Measurements from ENCODE around the gene C6orf89. TPM values are rescaled to one million over a fixed set of nuclear protein-coding genes. Genes with fewer than 3 reads are reported as not detected.
"Not testable (repeated sequence)": the region's sequence is repeated elsewhere in the genome, so short reads cannot be mapped to it uniquely, and the experiment has no call there.

C6orf89 gene
- total and polyA plus RNA-seq, 4 donors: 42.6 to 69.5 (median 50.4) TPM

GRCh38 chr6:36938536-36938935 is 52.8 kb downstream of the C6orf89 start:
- H3K9me3 ChIP-seq (ENCODE audit: control insufficient read depth, insufficient read depth, low read length): no peaks in the 10 kb centered on the region
- no peaks in the 10 kb centered on the region for H3K27me3 ChIP-seq (ENCODE audit: control insufficient read depth, insufficient read depth, low read length)
- H3K27ac ChIP-seq (ENCODE audit: low read depth, low read length): no peak overlapping the region
- WGBS (ENCODE audit: insufficient coverage): 88% methylated on average over 4 of the region's 4 CpGs
- no peak overlapping the region for H3K4me3 ChIP-seq (ENCODE audit: low read depth, low read length)
- H3K36me3 ChIP-seq (ENCODE audit: control insufficient read depth, insufficient read depth, low read length): no peaks in the 10 kb centered on the region
- no peak for DNase-seq (ENCODE audit: low read depth in 4 of 6, low spot score in 6 of 6)
- H3K4me1 ChIP-seq (ENCODE audit: control insufficient read depth, insufficient read depth, low read length): no peaks in the 10 kb centered on the region

GRCh38 chr6:36939005-36939404 is 53.3 kb downstream of the C6orf89 start:
- not testable (repeated sequence) for H3K27ac ChIP-seq (ENCODE audit: low read depth, low read length); H3K27me3 ChIP-seq (ENCODE audit: control insufficient read depth, insufficient read depth, low read length); H3K4me3 ChIP-seq (ENCODE audit: low read depth, low read length); H3K4me1 ChIP-seq (ENCODE audit: control insufficient read depth, insufficient read depth, low read length); DNase-seq (ENCODE audit: low read depth in 4 of 6, low spot score in 6 of 6); H3K9me3 ChIP-seq (ENCODE audit: control insufficient read depth, insufficient read depth, low read length); H3K36me3 ChIP-seq (ENCODE audit: control insufficient read depth, insufficient read depth, low read length)
- 98% methylated on average over 3 of the region's 5 CpGs for WGBS (ENCODE audit: insufficient coverage)

GRCh38 chr6:36940027-36940426 is 54.3 kb downstream of the C6orf89 start:
- DNase-seq (ENCODE audit: low read depth in 4 of 6, low spot score in 6 of 6): no peak
- no peak overlapping the region for H3K27ac ChIP-seq (ENCODE audit: low read depth, low read length)
- WGBS (ENCODE audit: insufficient coverage): 84% methylated on average over 9 of the region's 10 CpGs
- no peaks in the 10 kb centered on the region for H3K36me3 ChIP-seq (ENCODE audit: control insufficient read depth, insufficient read depth, low read length)
- no peak overlapping the region for H3K4me3 ChIP-seq (ENCODE audit: low read depth, low read length)
- no peaks in the 10 kb centered on the region for H3K27me3 ChIP-seq (ENCODE audit: control insufficient read depth, insufficient read depth, low read length)
- H3K9me3 ChIP-seq (ENCODE audit: control insufficient read depth, insufficient read depth, low read length): no peaks in the 10 kb centered on the region
- no peaks in the 10 kb centered on the region for H3K4me1 ChIP-seq (ENCODE audit: control insufficient read depth, insufficient read depth, low read length)

- H3K36me3 ChIP-seq (ENCODE audit: control insufficient read depth, insufficient read depth, low read length); H3K4me1 ChIP-seq (ENCODE audit: control insufficient read depth, insufficient read depth, low read length); DNase-seq (ENCODE audit: low read depth in 4 of 6, low spot score in 6 of 6); H3K27ac ChIP-seq (ENCODE audit: low read depth, low read length); H3K27me3 ChIP-seq (ENCODE audit: control insufficient read depth, insufficient read depth, low read length); H3K4me3 ChIP-seq (ENCODE audit: low read depth, low read length); H3K9me3 ChIP-seq (ENCODE audit: control insufficient read depth, insufficient read depth, low read length): not testable (repeated sequence)
- WGBS (ENCODE audit: insufficient coverage): 75% methylated on average over 2 of the region's 40 CpGs
These were observed 55.8 kb downstream of the C6orf89 start for GRCh38 chr6:36941561-36941960.

- H3K4me1 ChIP-seq (ENCODE audit: control insufficient read depth, insufficient read depth, low read length); H3K4me3 ChIP-seq (ENCODE audit: low read depth, low read length); H3K27me3 ChIP-seq (ENCODE audit: control insufficient read depth, insufficient read depth, low read length); H3K9me3 ChIP-seq (ENCODE audit: control insufficient read depth, insufficient read depth, low read length); DNase-seq (ENCODE audit: low read depth in 4 of 6, low spot score in 6 of 6); H3K36me3 ChIP-seq (ENCODE audit: control insufficient read depth, insufficient read depth, low read length); H3K27ac ChIP-seq (ENCODE audit: low read depth, low read length): not testable (repeated sequence)
- no CpG with 5 or more reads among the region's 2 CpGs for WGBS (ENCODE audit: insufficient coverage)
These were observed 56.6 kb downstream of the C6orf89 start for GRCh38 chr6:36942329-36942728.

- WGBS (ENCODE audit: insufficient coverage): 32% methylated on average over 4 of the region's 5 CpGs
- Histone ChIP-seq H3K27ac (ENCODE audit: low read depth, low read length) (no peak overlapping the region), H3K9me3 (ENCODE audit: control insufficient read depth, insufficient read depth, low read length) (no peaks in the 10 kb centered on the region), H3K4me1 (ENCODE audit: control insufficient read depth, insufficient read depth, low read length) (peaks cover 4% of the 10 kb centered on the region), H3K36me3 (ENCODE audit: control insufficient read depth, insufficient read depth, low read length) (no peaks in the 10 kb centered on the region), H3K27me3 (ENCODE audit: control insufficient read depth, insufficient read depth, low read length) (no peaks in the 10 kb centered on the region), H3K4me3 (ENCODE audit: low read depth, low read length) (no peak overlapping the region)
- DNase-seq (ENCODE audit: low read depth in 4 of 6, low spot score in 6 of 6): no peak
These were observed 58.9 kb downstream of the C6orf89 start for GRCh38 chr6:36944650-36945049.

GRCh38 chr6:36945301-36945700 is 59.5 kb downstream of the C6orf89 start:
- H3K27me3 ChIP-seq (ENCODE audit: control insufficient read depth, insufficient read depth, low read length): no peaks in the 10 kb centered on the region
- 100% methylated on average over 1 of the region's 4 CpGs for WGBS (ENCODE audit: insufficient coverage)

GRCh38 chr6:36946526-36946925 is 60.8 kb downstream of the C6orf89 start:
- Histone ChIP-seq H3K27me3 (ENCODE audit: control insufficient read depth, insufficient read depth, low read length) (no peaks in the 10 kb centered on the region), H3K36me3 (ENCODE audit: control insufficient read depth, insufficient read depth, low read length) (no peaks in the 10 kb centered on the region), H3K9me3 (ENCODE audit: control insufficient read depth, insufficient read depth, low read length) (no peaks in the 10 kb centered on the region), H3K27ac (ENCODE audit: low read depth, low read length) (no peak overlapping the region), H3K4me1 (ENCODE audit: control insufficient read depth, insufficient read depth, low read length) (peaks cover 4% of the 10 kb centered on the region), H3K4me3 (ENCODE audit: low read depth, low read length) (no peak overlapping the region)
- WGBS (ENCODE audit: insufficient coverage): 89% methylated on average over 3 of the region's 4 CpGs
- no peak for DNase-seq (ENCODE audit: low read depth in 4 of 6, low spot score in 6 of 6)

More at GRCh38 chr6:36945301-36945700, 59.5 kb downstream of the C6orf89 start:
- Histone ChIP-seq H3K27ac (ENCODE audit: low read depth, low read length) (no peak overlapping the region), H3K9me3 (ENCODE audit: control insufficient read depth, insufficient read depth, low read length) (no peaks in the 10 kb centered on the region), H3K36me3 (ENCODE audit: control insufficient read depth, insufficient read depth, low read length) (no peaks in the 10 kb centered on the region), H3K4me1 (ENCODE audit: control insufficient read depth, insufficient read depth, low read length) (peaks cover 4% of the 10 kb centered on the region), H3K4me3 (ENCODE audit: low read depth, low read length) (no peak overlapping the region)
- no peak for DNase-seq (ENCODE audit: low read depth in 4 of 6, low spot score in 6 of 6)

GRCh38 chr6:36947570-36948351 is 62.0 kb downstream of the C6orf89 start:
- Histone ChIP-seq H3K4me3 (ENCODE audit: low read depth, low read length) (no peak overlapping the region), H3K27me3 (ENCODE audit: control insufficient read depth, insufficient read depth, low read length) (no peaks in the 10 kb centered on the region), H3K4me1 (ENCODE audit: control insufficient read depth, insufficient read depth, low read length) (peaks cover 4% of the 10 kb centered on the region), H3K9me3 (ENCODE audit: control insufficient read depth, insufficient read depth, low read length) (no peaks in the 10 kb centered on the region), H3K36me3 (ENCODE audit: control insufficient read depth, insufficient read depth, low read length) (no peaks in the 10 kb centered on the region), H3K27ac (ENCODE audit: low read depth, low read length) (no peak overlapping the region)
- DNase-seq (ENCODE audit: low read depth in 4 of 6, low spot score in 6 of 6): no peak
- 81% methylated on average over 7 of the region's 12 CpGs for WGBS (ENCODE audit: insufficient coverage)

- H3K4me1 ChIP-seq (ENCODE audit: control insufficient read depth, insufficient read depth, low read length); H3K27me3 ChIP-seq (ENCODE audit: control insufficient read depth, insufficient read depth, low read length); DNase-seq (ENCODE audit: low read depth in 4 of 6, low spot score in 6 of 6); H3K36me3 ChIP-seq (ENCODE audit: control insufficient read depth, insufficient read depth, low read length); H3K9me3 ChIP-seq (ENCODE audit: control insufficient read depth, insufficient read depth, low read length); H3K27ac ChIP-seq (ENCODE audit: low read depth, low read length); H3K4me3 ChIP-seq (ENCODE audit: low read depth, low read length): not testable (repeated sequence)
- WGBS (ENCODE audit: insufficient coverage): 96% methylated on average over 8 of the region's 9 CpGs
These were observed 63.3 kb downstream of the C6orf89 start for GRCh38 chr6:36949076-36949475.
